ENCODE data around the gene BABAM2.

BABAM2 gene

DNA sequence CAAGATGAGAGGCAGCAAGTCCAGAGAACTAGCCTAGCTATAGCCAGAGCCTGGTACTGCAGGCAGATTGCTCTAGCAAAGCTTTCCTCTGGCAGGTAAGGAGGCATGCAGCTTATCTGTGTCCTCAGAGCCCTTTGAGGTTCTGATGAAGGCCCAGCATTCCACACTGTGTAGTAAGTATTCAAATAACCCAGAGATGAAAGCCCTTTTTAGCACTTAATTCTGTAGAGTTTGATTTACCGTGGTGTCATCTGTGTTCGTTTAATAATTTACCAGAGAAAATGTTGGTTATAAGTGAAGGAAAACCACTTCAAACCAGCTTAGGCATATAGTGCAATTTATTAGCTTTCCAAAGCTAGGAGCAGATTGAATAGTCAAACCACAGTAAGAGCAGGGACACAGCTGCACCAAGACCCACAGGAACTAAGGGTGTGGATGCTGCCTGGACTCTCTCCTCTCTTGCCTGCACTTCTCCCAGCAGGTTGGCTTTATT lies 226.6 kb downstream of the BABAM2 start:
- H3K4me1 ChIP-seq (ENCODE audit: control insufficient read depth, insufficient read depth, low read length) = no peaks in the 10 kb centered on the region
- no peaks in the 10 kb centered on the region for H3K9me3 ChIP-seq (ENCODE audit: control insufficient read depth, insufficient read depth, low read depth, low read length)
- no peaks in the 10 kb centered on the region for H3K36me3 ChIP-seq (ENCODE audit: control insufficient read depth, insufficient read depth, low read length)
- H3K9ac ChIP-seq (ENCODE audit: low read length) = no peak overlapping the region
- H3K27ac ChIP-seq (ENCODE audit: low read depth, low read length) = no peak overlapping the region
- no peak overlapping the region for H3K4me3 ChIP-seq (ENCODE audit: low read depth, low read length)
- no peaks in the 10 kb centered on the region for H3K27me3 ChIP-seq (ENCODE audit: control insufficient read depth, insufficient read depth, low read length)

DNA sequence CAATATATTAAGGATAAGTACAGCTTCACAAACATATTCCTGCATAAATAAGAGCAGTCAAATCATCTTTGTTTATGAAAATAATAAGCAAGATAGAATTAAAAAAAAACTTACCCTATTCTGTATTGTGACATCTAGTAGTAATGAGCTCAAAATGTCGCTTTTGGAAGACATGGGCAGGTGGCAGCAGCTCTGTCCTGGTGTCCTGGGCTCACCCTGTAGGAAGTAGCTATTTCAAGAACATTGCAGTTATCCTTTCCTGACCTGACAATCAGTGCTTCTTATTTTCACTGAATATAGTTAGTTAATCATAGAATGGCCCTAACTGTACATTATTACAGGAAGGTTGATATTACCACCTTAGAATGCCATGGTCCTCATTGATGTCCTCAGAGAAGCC lies 229.1 kb downstream of the BABAM2 start:
- Histone ChIP-seq H3K9ac (ENCODE audit: low read length) (no peak overlapping the region), H3K4me1 (ENCODE audit: control insufficient read depth, insufficient read depth, low read length) (no peaks in the 10 kb centered on the region), H3K36me3 (ENCODE audit: control insufficient read depth, insufficient read depth, low read length) (no peaks in the 10 kb centered on the region), H3K9me3 (ENCODE audit: control insufficient read depth, insufficient read depth, low read depth, low read length) (no peaks in the 10 kb centered on the region), H3K4me3 (ENCODE audit: low read depth, low read length) (no peak overlapping the region), H3K27ac (ENCODE audit: low read depth, low read length) (no peak overlapping the region), H3K27me3 (ENCODE audit: control insufficient read depth, insufficient read depth, low read length) (no peaks in the 10 kb centered on the region)

GRCh38 chr2:28128281-28128950 lies 237.9 kb downstream of the BABAM2 start:
- Histone ChIP-seq H3K9me3 (ENCODE audit: control insufficient read depth, insufficient read depth, low read depth, low read length) (no peaks in the 10 kb centered on the region), H3K9ac (ENCODE audit: low read length) (no peak overlapping the region), H3K27ac (ENCODE audit: low read depth, low read length) (no peak overlapping the region), H3K4me1 (ENCODE audit: control insufficient read depth, insufficient read depth, low read length) (no peaks in the 10 kb centered on the region), H3K36me3 (ENCODE audit: control insufficient read depth, insufficient read depth, low read length) (no peaks in the 10 kb centered on the region), H3K27me3 (ENCODE audit: control insufficient read depth, insufficient read depth, low read length) (no peaks in the 10 kb centered on the region), H3K4me3 (ENCODE audit: low read depth, low read length) (no peak overlapping the region)

- Histone ChIP-seq H3K4me1 (ENCODE audit: control insufficient read depth, insufficient read depth, low read length) (no peaks in the 10 kb centered on the region), H3K27ac (ENCODE audit: low read depth, low read length) (no peak overlapping the region), H3K9ac (ENCODE audit: low read length) (no peak overlapping the region), H3K4me3 (ENCODE audit: low read depth, low read length) (no peak overlapping the region), H3K36me3 (ENCODE audit: control insufficient read depth, insufficient read depth, low read length) (no peaks in the 10 kb centered on the region), H3K27me3 (ENCODE audit: control insufficient read depth, insufficient read depth, low read length) (no peaks in the 10 kb centered on the region), H3K9me3 (ENCODE audit: control insufficient read depth, insufficient read depth, low read depth, low read length) (no peaks in the 10 kb centered on the region)
These were observed 239.6 kb downstream of the BABAM2 start for GRCh38 chr2:28129955-28130695.

DNA sequence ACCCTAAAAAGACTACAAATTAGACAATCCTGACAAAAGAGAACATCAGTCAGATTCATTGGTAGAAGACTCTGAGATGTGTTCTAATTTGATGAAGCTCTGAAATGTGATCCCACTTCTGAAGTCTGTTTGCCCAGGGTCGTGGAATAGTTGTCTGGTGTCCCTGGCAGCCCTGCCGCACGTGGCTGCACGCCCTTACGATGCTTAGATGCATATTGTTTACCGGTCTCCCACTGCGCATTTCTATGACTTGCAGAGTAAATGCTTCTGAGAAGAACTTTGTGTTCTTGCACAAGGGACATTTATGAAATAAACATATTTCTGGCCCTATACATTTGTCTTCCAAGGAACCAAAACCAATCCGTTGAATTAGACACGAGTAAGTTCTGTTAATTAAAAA lies 243.2 kb downstream of the BABAM2 start:
- H3K27ac ChIP-seq (ENCODE audit: low read depth, low read length) = no peak overlapping the region
- no peaks in the 10 kb centered on the region for H3K9me3 ChIP-seq (ENCODE audit: control insufficient read depth, insufficient read depth, low read depth, low read length)
- H3K27me3 ChIP-seq (ENCODE audit: control insufficient read depth, insufficient read depth, low read length) = no peaks in the 10 kb centered on the region
- H3K9ac ChIP-seq (ENCODE audit: low read length) = no peak overlapping the region
- no peak overlapping the region for H3K4me3 ChIP-seq (ENCODE audit: low read depth, low read length)
- no peaks in the 10 kb centered on the region for H3K4me1 ChIP-seq (ENCODE audit: control insufficient read depth, insufficient read depth, low read length)
- no peaks in the 10 kb centered on the region for H3K36me3 ChIP-seq (ENCODE audit: control insufficient read depth, insufficient read depth, low read length)

DNA sequence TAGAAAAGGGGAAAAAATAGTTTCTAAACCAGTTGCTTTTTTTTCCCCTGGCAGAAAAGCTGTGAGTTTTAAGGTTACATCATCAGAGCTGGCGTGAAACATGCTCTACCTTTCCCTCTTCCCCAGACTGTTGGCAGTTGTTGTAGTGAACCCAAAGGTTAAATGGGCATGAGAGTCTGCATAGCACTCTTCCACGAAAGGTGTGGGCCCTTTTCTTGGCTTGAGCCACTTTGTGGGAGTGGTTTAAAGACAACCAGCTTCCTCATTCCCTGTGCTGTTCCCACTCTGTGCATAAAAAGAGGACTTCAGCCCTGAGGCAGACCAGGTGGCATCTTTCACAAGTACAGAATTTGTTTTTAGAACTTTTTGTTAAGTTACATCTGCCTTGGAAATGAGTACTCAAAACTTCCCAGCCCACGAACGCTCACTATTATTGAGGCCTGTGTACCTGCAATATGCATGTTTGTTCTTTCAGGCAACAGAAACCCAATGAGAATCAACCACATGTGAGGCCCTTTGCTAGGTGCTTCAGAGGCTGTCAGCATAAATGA lies 243.8 kb downstream of the BABAM2 start:
- no peaks in the 10 kb centered on the region for H3K36me3 ChIP-seq (ENCODE audit: control insufficient read depth, insufficient read depth, low read length)
- no peak overlapping the region for H3K4me3 ChIP-seq (ENCODE audit: low read depth, low read length)
- no peaks in the 10 kb centered on the region for H3K27me3 ChIP-seq (ENCODE audit: control insufficient read depth, insufficient read depth, low read length)
- no peaks in the 10 kb centered on the region for H3K9me3 ChIP-seq (ENCODE audit: control insufficient read depth, insufficient read depth, low read depth, low read length)
- H3K27ac ChIP-seq (ENCODE audit: low read depth, low read length) = no peak overlapping the region
- H3K4me1 ChIP-seq (ENCODE audit: control insufficient read depth, insufficient read depth, low read length) = no peaks in the 10 kb centered on the region
- no peak overlapping the region for H3K9ac ChIP-seq (ENCODE audit: low read length)

DNA sequence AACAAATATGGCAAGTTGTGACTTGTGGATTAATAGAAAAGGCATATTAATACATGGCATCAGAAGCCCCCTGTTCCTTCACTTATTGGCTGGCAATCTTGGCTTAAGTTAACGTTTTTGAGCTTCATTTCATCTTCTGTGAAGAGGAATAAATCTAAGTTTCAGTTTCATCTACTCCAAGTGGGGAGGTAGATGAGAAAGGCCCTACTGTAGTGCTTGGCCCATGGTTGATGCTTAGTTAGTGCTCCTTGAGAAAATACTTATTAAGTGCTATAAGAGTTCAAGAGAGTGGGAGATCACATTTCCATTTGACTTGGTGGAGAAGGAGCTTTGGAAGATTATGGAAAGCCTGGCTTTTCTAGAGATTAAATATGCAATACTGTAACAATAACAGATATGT lies 244.3 kb downstream of the BABAM2 start:
- H3K27ac ChIP-seq (ENCODE audit: low read depth, low read length) = no peak overlapping the region
- no peaks in the 10 kb centered on the region for H3K36me3 ChIP-seq (ENCODE audit: control insufficient read depth, insufficient read depth, low read length)
- H3K4me3 ChIP-seq (ENCODE audit: low read depth, low read length) = no peak overlapping the region
- H3K27me3 ChIP-seq (ENCODE audit: control insufficient read depth, insufficient read depth, low read length) = no peaks in the 10 kb centered on the region
- no peak overlapping the region for H3K9ac ChIP-seq (ENCODE audit: low read length)
- no peaks in the 10 kb centered on the region for H3K9me3 ChIP-seq (ENCODE audit: control insufficient read depth, insufficient read depth, low read depth, low read length)
- H3K4me1 ChIP-seq (ENCODE audit: control insufficient read depth, insufficient read depth, low read length) = no peaks in the 10 kb centered on the region

DNA sequence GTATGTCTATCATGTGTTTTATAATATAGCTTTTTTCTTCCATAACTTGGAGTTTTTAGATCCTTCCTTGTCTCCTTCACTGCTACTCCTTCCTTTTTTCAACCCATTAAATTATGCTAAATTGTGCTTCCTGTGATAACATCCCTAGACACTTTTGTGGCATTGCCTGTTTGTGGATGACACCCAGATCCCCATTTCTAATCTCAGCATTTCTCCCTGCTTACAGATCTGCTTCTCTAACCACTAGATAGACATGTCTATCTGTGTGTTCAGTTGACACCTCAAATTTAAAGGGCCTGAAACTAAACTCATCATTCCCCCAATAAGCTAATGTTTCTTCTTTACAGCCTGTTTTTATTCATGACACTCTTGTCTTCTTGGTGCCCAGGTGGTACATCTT lies 244.8 kb downstream of the BABAM2 start:
- Histone ChIP-seq H3K36me3 (ENCODE audit: control insufficient read depth, insufficient read depth, low read length) (no peaks in the 10 kb centered on the region), H3K4me1 (ENCODE audit: control insufficient read depth, insufficient read depth, low read length) (no peaks in the 10 kb centered on the region), H3K4me3 (ENCODE audit: low read depth, low read length) (no peak overlapping the region), H3K9ac (ENCODE audit: low read length) (no peak overlapping the region), H3K9me3 (ENCODE audit: control insufficient read depth, insufficient read depth, low read depth, low read length) (no peaks in the 10 kb centered on the region), H3K27me3 (ENCODE audit: control insufficient read depth, insufficient read depth, low read length) (no peaks in the 10 kb centered on the region), H3K27ac (ENCODE audit: low read depth, low read length) (no peak overlapping the region)

DNA sequence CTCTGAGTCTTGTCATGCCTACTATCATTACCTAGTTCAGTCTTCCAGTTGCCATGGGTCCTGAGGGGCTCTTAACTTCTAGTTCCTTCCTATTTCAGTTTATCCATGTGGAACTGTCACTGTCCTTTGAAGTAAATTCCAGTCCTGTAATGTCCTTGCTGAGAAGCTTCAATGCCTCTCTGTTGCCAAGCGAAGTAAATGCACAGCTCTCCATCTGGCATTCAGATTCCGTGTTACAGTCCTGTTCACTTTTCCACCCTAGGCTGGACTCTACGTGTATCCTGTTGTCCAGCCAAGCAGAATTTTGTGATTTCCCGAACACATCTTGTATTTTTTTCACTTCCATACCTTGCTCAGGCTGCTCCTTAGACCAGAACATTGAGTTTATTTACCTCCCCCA lies 245.3 kb downstream of the BABAM2 start:
- Histone ChIP-seq H3K4me1 (ENCODE audit: control insufficient read depth, insufficient read depth, low read length) (no peaks in the 10 kb centered on the region), H3K9ac (ENCODE audit: low read length) (no peak overlapping the region), H3K27me3 (ENCODE audit: control insufficient read depth, insufficient read depth, low read length) (no peaks in the 10 kb centered on the region), H3K4me3 (ENCODE audit: low read depth, low read length) (no peak overlapping the region), H3K9me3 (ENCODE audit: control insufficient read depth, insufficient read depth, low read depth, low read length) (no peaks in the 10 kb centered on the region), H3K27ac (ENCODE audit: low read depth, low read length) (no peak overlapping the region), H3K36me3 (ENCODE audit: control insufficient read depth, insufficient read depth, low read length) (no peaks in the 10 kb centered on the region)

DNA sequence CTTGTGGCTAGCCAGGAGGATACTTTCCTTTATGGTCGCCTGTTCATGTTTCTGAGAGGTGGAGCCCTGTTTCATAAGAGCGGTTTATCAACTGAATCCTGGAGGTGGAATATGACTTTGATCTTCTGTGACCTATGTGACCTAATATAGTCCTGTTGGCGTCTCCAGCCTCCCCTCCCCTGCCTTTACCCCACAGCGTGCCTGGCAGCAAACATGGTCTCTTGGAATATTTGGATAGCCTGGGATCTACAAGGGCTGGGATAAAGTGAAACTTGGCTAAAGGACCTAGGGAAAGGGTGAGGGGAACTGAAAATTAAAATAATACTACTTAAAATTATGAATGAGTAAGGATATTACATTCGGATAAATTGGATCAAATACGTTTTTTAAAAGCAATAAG lies 246.0 kb downstream of the BABAM2 start:
- no peak overlapping the region for H3K9ac ChIP-seq (ENCODE audit: low read length)
- H3K36me3 ChIP-seq (ENCODE audit: control insufficient read depth, insufficient read depth, low read length) = no peaks in the 10 kb centered on the region
- no peak overlapping the region for H3K4me3 ChIP-seq (ENCODE audit: low read depth, low read length)
- H3K27me3 ChIP-seq (ENCODE audit: control insufficient read depth, insufficient read depth, low read length) = no peaks in the 10 kb centered on the region
- H3K4me1 ChIP-seq (ENCODE audit: control insufficient read depth, insufficient read depth, low read length) = no peaks in the 10 kb centered on the region
- no peak overlapping the region for H3K27ac ChIP-seq (ENCODE audit: low read depth, low read length)
- no peaks in the 10 kb centered on the region for H3K9me3 ChIP-seq (ENCODE audit: control insufficient read depth, insufficient read depth, low read depth, low read length)

GRCh38 chr2:28137221-28137620 lies 246.7 kb downstream of the BABAM2 start:
- Histone ChIP-seq H3K27me3 (ENCODE audit: control insufficient read depth, insufficient read depth, low read length) (no peaks in the 10 kb centered on the region), H3K9ac (ENCODE audit: low read length) (no peak overlapping the region), H3K9me3 (ENCODE audit: control insufficient read depth, insufficient read depth, low read depth, low read length) (no peaks in the 10 kb centered on the region), H3K4me3 (ENCODE audit: low read depth, low read length) (no peak overlapping the region), H3K36me3 (ENCODE audit: control insufficient read depth, insufficient read depth, low read length) (no peaks in the 10 kb centered on the region), H3K4me1 (ENCODE audit: control insufficient read depth, insufficient read depth, low read length) (no peaks in the 10 kb centered on the region), H3K27ac (ENCODE audit: low read depth, low read length) (no peak overlapping the region)

Data from HUES6 (cell line).